Large intestine (tissue), 3 donors: Measurements from ENCODE around the gene FAM131B. TPM values are rescaled to one million over a fixed set of nuclear protein-coding genes. Genes with fewer than 3 reads are reported as not detected.

ENCODE experiments used
- DNase-seq, 2 donors: peaks; one replicate each; pipeline versions ENCODE4 v3.0.0 to v3.0.0-alpha.2; 2013
- H3K27ac ChIP-seq: one replicate; pipeline ENCODE4 v1.5.1; 2013; ENCODE audit warnings: low read length
- H3K27me3 ChIP-seq: 2 replicates; pipeline ENCODE4 v1.6.1; 2013; ENCODE audit warnings: low read length; ENCODE audit not compliant: control insufficient read depth, insufficient read depth
- H3K36me3 ChIP-seq: 2 replicates; pipeline ENCODE4 v1.6.1; 2013; ENCODE audit warnings: low read length; ENCODE audit not compliant: control insufficient read depth, insufficient read depth
- H3K4me1 ChIP-seq: one replicate; pipeline ENCODE4 v1.6.1; 2013; ENCODE audit warnings: low read length; ENCODE audit not compliant: control insufficient read depth, insufficient read depth
- H3K4me3 ChIP-seq: one replicate; pipeline ENCODE4 v1.5.1; 2013; ENCODE audit warnings: low read length
- H3K9me3 ChIP-seq: one replicate; pipeline ENCODE4 v1.6.1; 2013; ENCODE audit warnings: mild to moderate bottlenecking, low read depth, low read length, moderate library complexity; ENCODE audit not compliant: control insufficient read depth
- WGBS: methylation state at CpG from one replicate; pipeline ENCODE4 v1.1.5; 2013; ENCODE audit warnings: low lambda C conversion rate; ENCODE audit not compliant: insufficient coverage; 5-methylcytosine and 5-hydroxymethylcytosine counted together
- polyA plus RNA-seq: library from polyadenylated mRNA; unstranded; fragments of 120-200 nt; gene quantifications from one replicate; pipeline ENCODE4 v1.2.1, GENCODE V29; 2013

Gene FAM131B
- polyA plus RNA-seq, 1 donor, result 5.8 TPM

DNA sequence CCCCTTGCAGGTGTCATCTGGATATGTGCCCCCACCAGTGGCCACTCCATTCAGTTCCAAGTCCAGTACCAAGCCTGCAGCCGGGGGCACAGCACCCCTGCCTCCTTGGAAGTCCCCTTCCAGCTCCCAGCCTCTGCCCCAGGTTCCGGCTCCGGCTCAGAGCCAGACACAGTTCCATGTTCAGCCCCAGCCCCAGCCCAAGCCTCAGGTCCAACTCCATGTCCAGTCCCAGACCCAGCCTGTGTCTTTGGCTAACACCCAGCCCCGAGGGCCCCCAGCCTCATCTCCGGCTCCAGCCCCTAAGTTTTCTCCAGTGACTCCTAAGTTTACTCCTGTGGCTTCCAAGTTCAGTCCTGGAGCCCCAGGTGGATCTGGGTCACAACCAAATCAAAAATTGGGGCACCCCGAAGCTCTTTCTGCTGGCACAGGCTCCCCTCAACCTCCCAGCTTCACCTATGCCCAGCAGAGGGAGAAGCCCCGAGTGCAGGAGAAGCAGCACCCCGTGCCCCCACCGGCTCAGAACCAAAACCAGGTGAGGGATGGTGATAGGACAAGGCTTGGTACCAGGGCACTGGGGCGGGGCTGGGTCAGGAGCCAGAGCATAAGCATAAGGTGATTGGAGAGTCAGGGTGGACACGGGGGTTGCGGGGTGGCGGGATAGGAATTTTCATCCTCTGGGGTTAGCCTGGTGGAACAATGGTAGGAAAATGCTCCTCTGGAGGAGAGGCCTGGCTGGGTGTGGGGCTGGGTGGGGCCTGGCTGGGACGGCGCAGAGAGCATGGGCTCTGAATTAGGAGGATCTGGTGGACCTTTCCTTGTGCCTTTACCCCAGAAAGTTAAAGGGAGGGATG, 20.5 kb upstream of the FAM131B start:
- no peaks in the 10 kb centered on the region for H3K9me3 ChIP-seq
- H3K27me3 ChIP-seq, result no peaks in the 10 kb centered on the region
- peaks cover 46% of the 10 kb centered on the region for H3K4me1 ChIP-seq
- no peak overlapping the region for H3K27ac ChIP-seq
- no CpG with 5 or more reads among the region's 15 CpGs for WGBS
- H3K4me3 ChIP-seq, result peak overlapping the region; percentile 90
- peaks cover 20% of the 10 kb centered on the region for H3K36me3 ChIP-seq
- DNase-seq, result no peak

DNA sequence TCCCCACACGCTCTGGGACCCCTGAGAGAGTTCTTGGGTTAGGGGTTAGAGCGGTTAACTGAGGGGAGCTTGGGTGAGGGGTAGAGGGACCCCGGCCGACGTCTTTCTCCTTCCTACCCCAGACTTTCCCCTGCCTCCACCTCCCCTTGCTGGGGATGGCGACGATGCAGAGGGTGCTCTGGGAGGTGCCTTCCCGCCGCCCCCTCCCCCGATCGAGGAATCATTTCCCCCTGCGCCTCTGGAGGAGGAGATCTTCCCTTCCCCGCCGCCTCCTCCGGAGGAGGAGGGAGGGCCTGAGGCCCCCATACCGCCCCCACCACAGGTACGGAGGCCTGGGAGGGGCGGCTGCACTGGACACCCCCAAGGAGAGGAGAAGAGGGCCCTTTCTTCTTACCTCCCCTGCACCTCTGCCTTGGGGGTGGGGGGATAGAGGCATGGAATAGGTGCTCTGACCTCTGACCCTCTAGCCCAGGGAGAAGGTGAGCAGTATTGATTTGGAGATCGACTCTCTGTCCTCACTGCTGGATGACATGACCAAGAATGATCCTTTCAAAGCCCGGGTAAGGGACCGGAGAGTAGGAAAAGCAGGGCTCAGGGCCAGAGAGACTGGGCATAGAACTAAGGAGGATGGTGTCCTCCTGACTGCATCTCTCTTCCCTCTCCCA, 19.7 kb upstream of the FAM131B start:
- H3K27ac ChIP-seq, result peak overlapping the region; percentile 5
- H3K36me3 ChIP-seq, result peaks cover 20% of the 10 kb centered on the region
- WGBS, result no CpG with 5 or more reads among the region's 21 CpGs
- peaks cover 39% of the 10 kb centered on the region for H3K4me1 ChIP-seq
- H3K4me3 ChIP-seq, result peak overlapping the region; percentile 90
- no peaks in the 10 kb centered on the region for H3K27me3 ChIP-seq
- H3K9me3 ChIP-seq, result no peaks in the 10 kb centered on the region
- no peak for DNase-seq

DNA sequence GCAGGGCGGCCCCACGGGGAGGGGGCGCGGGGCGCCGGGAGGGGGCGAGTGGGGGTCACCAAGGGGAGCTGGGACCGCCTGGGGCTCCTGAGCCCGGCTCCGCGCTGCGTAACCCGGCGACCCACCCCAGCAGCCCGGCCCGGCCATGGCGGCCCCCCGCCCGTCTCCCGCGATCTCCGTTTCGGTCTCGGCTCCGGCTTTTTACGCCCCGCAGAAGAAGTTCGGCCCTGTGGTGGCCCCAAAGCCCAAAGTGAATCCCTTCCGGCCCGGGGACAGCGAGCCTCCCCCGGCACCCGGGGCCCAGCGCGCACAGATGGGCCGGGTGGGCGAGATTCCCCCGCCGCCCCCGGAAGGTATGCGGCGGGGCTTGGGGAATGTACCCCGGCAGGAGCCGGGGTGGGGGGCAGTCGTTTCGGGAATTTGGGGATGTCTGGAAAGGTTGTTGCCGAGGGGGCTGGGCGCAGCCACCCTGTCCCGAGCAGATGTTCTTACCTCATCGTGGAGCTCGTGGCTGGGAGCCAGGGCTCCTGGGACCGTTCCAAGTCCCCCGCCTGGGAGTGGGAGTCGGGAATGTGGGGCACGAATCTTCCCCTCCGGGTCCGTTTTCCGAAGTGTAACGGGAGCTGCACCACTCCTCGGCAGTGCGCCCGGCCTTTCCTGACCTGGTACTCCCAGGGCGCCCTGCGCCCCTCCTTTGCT, 19.1 kb upstream of the FAM131B start:
- DNase-seq, result peak; percentile 65 to 70
- Histone ChIP-seq H3K27ac (peak overlapping the region; percentile 65), H3K27me3 (no peaks in the 10 kb centered on the region), H3K4me1 (peaks cover 32% of the 10 kb centered on the region), H3K9me3 (no peaks in the 10 kb centered on the region), H3K4me3 (peak overlapping the region; percentile 90), H3K36me3 (peaks cover 20% of the 10 kb centered on the region)
- WGBS, result no CpG with 5 or more reads among the region's 64 CpGs

DNA sequence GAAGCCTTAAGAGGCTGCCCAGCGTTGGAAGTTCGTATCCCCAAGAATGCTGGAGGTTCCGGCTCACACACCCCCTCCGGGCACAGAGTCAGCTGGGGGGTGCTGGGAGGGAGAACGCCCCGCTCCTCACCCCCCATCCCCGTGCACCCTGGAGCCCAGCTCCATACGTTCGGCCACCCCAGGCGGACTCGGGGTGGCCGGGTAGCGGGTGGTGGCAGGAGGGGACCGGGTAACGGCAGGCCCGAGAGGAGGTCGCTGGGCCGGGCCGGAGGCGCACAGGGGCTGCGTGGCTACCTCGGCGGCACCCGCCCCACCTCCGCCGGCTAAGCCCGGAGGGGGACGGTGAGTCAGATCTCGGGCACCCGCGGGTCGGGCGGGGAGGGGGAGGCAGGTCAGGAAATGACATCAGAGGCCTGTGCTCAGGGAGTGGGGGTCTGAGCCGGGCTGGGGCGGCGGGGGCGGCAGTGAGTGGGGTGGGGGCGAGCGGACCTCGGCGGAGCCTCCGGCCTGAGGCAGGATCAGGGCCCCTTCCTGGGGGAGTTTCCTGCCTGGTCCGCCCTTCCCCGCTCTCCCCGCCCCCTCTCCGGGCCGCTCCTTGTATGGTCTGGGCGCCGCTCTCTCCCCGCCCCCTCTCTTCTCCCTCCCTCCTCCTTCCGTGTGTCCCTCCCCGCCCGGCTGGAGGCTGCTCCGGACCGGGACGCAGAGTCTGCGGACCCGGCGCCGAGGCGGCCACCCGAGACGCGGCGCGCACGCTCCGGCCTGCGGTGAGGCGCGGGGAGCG, 18.3 kb upstream of the FAM131B start, which contains the start of gene ZYX:
Gene ZYX (plus strand): TSS at position 700 of the 781 bp plus-strand sequence. CDS start 227 bp downstream, outside the sequence.
- no peaks in the 10 kb centered on the region for H3K27me3 ChIP-seq
- DNase-seq, result peak; percentile 93 to 94
- H3K4me3 ChIP-seq, result peak within 1 kb of the TSS; percentile 99
- no peaks in the 10 kb centered on the region for H3K9me3 ChIP-seq
- peak within 1 kb of the TSS; percentile 100 for H3K27ac ChIP-seq
- WGBS, result no CpG with 5 or more reads among the region's 72 CpGs
- peaks cover 20% of the 10 kb centered on the region for H3K36me3 ChIP-seq
- peaks cover 26% of the 10 kb centered on the region for H3K4me1 ChIP-seq

DNA sequence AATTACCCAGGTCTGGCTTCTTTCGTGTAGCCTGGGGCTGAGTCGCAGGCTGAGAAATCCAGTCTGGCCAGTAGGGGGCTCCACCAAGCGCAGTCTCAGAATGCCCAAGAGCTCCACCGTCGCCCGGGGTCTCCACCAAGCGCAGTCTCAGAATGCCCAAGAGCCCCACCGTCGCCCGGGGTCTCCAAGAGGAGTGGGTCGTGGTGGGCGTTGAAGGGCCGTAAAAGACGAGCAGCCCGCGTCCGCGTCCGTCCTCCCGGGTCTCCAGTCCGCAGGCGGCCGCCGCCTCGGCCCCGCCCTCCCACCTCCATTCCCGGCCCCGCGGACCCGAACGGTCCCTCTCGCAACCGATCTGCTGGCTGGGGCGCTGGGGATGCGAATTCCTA, 17.7 kb upstream of the FAM131B start:
- H3K9me3 ChIP-seq, result no peaks in the 10 kb centered on the region
- peak overlapping the region; percentile 100 for H3K27ac ChIP-seq
- peak; percentile 83 to 88 for DNase-seq
- peak overlapping the region; percentile 99 for H3K4me3 ChIP-seq
- peaks cover 19% of the 10 kb centered on the region for H3K36me3 ChIP-seq
- peaks cover 24% of the 10 kb centered on the region for H3K4me1 ChIP-seq
- no peaks in the 10 kb centered on the region for H3K27me3 ChIP-seq
- no CpG with 5 or more reads among the region's 35 CpGs for WGBS

DNA sequence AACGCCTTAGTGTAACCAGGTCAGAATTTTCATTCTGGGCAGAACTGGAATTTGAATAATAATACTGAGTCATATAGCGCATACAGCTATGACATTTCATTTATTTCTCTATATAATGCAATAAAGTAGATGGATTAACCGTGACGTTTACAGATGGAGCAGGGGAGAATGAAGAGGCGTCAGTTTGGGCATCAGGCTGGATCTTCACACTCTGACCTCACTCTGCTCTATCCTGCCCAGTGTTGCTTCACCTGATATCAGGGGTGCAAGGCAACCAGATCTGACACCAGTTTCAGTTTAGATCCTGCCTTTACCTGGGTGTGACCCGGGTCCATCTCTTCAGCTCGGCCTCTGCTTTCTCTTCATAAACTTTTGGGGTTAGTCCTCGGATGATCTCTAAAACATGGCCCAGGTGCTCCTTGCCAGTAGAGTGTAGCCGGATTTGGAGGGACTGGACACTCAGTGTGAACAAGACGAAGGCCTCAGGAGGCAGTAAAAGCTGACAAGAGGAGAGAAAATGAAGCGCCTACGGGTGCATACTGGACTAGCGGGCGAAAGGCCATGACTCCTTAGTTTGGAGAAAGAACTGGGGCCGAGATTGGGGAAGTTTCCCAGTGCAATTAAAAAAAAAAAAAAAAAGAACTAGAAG, 17.2 kb upstream of the FAM131B start:
- H3K27ac ChIP-seq, result peak overlapping the region; percentile 100
- H3K27me3 ChIP-seq, result no peaks in the 10 kb centered on the region
- peak overlapping the region; percentile 99 for H3K4me3 ChIP-seq
- H3K4me1 ChIP-seq, result peaks cover 20% of the 10 kb centered on the region
- peak in 1 of 2 donors; percentile 36 for DNase-seq
- peaks cover 14% of the 10 kb centered on the region for H3K36me3 ChIP-seq
- WGBS, result 0% methylated on average over 2 of the region's 15 CpGs
- H3K9me3 ChIP-seq, result no peaks in the 10 kb centered on the region

DNA sequence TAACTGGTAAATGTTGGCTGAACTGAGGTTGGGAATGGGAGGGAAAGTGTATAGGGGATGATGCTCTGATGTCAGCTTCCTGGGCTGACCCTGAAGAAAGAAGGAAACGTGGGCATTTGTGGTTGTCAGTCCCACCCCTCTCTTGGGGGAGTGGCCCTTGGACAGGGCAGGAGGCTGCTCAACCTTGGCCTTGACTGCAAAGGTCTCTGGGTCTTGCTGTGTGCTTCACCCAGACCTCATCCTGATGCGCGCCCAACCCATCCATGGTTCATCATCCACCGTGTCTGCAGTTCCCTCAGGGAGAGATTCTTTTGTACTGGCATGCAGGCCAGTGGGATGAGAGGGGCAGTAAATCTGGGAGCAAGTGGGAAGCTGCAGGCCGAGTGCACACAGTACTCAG, 13.9 kb upstream of the FAM131B start:
- peaks cover 6% of the 10 kb centered on the region for H3K4me1 ChIP-seq
- no peaks in the 10 kb centered on the region for H3K9me3 ChIP-seq
- no peak overlapping the region for H3K4me3 ChIP-seq
- no peaks in the 10 kb centered on the region for H3K36me3 ChIP-seq
- no peak for DNase-seq
- H3K27me3 ChIP-seq, result no peaks in the 10 kb centered on the region
- WGBS, result no CpG with 5 or more reads among the region's 5 CpGs
- H3K27ac ChIP-seq, result no peak overlapping the region

DNA sequence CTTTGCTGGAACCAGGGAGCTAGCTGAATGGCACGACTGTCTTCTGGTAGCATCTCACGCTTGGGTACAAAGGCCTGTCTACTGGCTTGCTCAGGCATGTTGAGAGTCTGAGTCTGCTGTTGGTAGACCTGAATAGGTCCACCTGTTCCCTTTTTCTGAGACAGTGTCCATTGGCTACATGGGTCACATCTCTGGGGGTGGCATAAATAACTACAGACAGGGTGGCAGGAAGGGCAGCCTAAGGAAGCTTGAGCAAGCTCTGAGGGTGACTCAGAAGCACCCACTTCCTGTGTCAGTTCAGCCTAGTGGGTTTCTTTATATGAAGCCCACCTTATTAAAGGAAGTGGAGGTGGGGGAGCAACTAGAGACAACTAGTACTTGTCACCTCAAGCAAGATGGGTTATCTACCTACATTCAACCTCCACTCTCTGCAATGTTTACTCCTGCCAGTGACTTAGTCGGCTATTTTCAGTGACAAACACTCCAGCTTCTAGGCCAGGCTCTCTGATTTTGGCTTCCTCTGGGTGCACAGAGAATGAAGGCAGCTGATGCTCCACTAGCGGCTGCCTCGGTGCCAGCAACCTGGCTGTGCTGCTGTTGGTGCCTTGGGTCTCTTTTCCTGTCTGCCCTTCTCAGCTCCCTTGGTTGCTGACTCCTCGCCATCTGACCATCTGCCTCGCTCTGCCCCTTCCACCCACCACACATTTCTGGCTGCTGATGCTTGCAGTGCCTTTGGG, 13.0 kb upstream of the FAM131B start:
- Histone ChIP-seq H3K27me3 (no peaks in the 10 kb centered on the region), H3K27ac (no peak overlapping the region), H3K9me3 (no peaks in the 10 kb centered on the region), H3K36me3 (no peaks in the 10 kb centered on the region), H3K4me1 (peaks cover 6% of the 10 kb centered on the region), H3K4me3 (no peak overlapping the region)
- no peak for DNase-seq
- WGBS, result no CpG with 5 or more reads among the region's 7 CpGs

DNA sequence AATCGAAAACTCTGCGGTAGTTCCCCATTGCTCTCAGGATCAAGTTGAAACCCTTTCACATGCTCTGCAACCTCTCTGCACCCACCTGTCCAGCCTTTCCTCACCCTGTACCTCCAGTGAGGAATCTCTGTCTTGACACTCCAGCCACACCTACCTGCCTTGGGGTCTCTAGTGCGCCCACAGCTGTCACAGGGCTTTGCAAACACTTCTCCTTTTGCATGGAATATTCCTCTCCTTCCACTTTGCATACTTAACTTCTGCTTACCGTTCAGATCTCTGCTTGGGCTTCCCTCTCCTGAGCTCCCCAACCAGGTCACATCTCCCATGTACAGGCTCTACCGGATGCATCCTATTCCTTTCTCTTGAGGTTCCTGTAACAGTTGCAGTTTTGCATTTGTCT, 12.0 kb upstream of the FAM131B start:
- Histone ChIP-seq H3K36me3 (no peaks in the 10 kb centered on the region), H3K9me3 (no peaks in the 10 kb centered on the region), H3K27me3 (no peaks in the 10 kb centered on the region), H3K4me1 (peaks cover 8% of the 10 kb centered on the region), H3K27ac (no peak overlapping the region), H3K4me3 (no peak overlapping the region)
- WGBS, result no CpG with 5 or more reads among the region's 5 CpGs
- DNase-seq, result no peak
